ENCODE measurements around the gene CKAP4. TPM values are rescaled to one million over a fixed set of nuclear protein-coding genes. Genes with fewer than 3 reads are reported as not detected.

Gene CKAP4
- total and polyA plus RNA-seq, 2 of the 13 experiments (the other 11 are each of a cell fraction or from before 2014, with no cell fraction given) = 39.2 to 70.2 TPM

DNA sequence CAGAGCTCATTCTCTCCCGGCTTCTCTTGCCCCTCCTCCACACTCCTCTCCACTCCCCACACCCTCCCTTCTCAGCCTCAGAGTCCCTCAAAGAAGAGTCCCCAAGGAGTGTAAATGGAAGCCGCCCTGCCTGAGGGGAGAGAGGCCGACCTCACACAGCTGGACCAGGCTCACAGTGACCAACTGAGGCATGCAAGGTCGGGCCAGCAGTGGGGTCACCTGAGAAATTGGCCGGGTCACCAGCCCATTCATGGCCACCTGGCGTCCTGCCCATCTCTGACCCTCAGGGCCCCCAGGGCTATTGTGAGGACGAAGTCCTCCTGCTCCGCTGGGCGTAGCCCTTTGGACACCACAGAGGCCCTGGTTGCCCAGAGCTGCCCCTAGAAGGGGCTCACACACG, 59.6 kb downstream of the CKAP4 start (continued):
- TF ChIP-seq POLR2AphosphoS2 (IDR thresholded peaks at IDR 0.05; ENCODE audit: low read depth, low read length) (no peak), TRIM24 (CRISPR knock-in tag; IDR thresholded peaks at IDR 0.05) (no peak), NCOA5 (CRISPR knock-in tag; IDR thresholded peaks at IDR 0.05) (no peak), SOX13 (IDR thresholded peaks at IDR 0.05) (no peak), SOX13 (CRISPR knock-in tag; conservative IDR thresholded peaks at IDR 0.05 in 1 of 2, IDR thresholded peaks at IDR 0.05 in 1 of 2) (peak in 1 of 2 experiments; percentile 69; a peak in 2 of 4 replicates), ZNF746 (CRISPR knock-in tag; IDR thresholded peaks at IDR 0.05) (no peak), U2AF2 (IDR thresholded peaks at IDR 0.05; ENCODE audit: low read depth, low read length) (no peak), SIN3A (IDR thresholded peaks at IDR 0.05; ENCODE audit: borderline replicate concordance, low read depth, low read length) (no peak), YY1 (IDR thresholded peaks at IDR 0.05; ENCODE audit: insufficient read depth, insufficient replicate concordance, low read depth, low read length) (no peak)
- TF ChIP-seq, protein P1, sequence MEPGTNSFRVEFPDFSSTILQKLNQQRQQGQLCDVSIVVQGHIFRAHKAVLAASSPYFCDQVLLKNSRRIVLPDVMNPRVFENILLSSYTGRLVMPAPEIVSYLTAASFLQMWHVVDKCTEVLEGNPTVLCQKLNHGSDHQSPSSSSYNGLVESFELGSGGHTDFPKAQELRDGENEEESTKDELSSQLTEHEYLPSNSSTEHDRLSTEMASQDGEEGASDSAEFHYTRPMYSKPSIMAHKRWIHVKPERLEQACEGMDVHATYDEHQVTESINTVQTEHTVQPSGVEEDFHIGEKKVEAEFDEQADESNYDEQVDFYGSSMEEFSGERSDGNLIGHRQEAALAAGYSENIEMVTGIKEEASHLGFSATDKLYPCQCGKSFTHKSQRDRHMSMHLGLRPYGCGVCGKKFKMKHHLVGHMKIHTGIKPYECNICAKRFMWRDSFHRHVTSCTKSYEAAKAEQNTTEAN (CRISPR knock-in tag; conservative IDR thresholded peaks at IDR 0.05) = no peak
- TF ChIP-seq, protein P2, sequence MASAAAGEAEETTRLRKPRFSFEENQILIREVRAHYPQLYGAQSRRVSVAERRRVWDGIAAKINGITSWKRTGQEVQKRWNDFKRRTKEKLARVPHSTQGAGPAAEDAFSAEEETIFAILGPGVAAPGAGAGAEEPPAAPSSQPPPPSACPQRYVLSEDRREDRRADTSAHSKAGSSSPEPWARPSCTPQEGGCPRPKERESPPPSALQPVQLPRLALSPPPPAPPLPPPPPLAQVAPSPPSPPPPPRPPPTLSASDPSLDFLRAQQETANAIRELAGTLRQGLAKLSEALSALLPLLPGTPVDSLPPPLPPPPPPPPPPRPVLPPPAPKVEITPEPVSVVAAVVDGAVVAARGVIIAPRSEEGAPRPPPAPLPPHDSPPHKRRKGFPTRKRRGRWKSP (CRISPR knock-in tag; IDR thresholded peaks at IDR 0.05) = no peak
- TF ChIP-seq, protein P3, sequence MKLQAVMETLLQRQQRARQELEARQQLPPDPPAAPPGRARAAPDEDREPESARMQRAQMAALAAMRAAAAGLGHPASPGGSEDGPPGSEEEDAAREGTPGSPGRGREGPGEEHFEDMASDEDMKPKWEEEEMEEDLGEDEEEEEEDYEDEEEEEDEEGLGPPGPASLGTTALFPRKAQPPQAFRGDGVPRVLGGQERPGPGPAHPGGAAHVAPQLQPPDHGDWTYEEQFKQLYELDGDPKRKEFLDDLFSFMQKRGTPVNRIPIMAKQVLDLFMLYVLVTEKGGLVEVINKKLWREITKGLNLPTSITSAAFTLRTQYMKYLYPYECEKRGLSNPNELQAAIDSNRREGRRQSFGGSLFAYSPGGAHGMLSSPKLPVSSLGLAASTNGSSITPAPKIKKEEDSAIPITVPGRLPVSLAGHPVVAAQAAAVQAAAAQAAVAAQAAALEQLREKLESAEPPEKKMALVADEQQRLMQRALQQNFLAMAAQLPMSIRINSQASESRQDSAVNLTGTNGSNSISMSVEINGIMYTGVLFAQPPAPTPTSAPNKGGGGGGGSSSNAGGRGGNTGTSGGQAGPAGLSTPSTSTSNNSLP (IDR thresholded peaks at IDR 0.05; ENCODE audit: low read depth, low read length) = no peak
- TF ChIP-seq, protein P4, sequence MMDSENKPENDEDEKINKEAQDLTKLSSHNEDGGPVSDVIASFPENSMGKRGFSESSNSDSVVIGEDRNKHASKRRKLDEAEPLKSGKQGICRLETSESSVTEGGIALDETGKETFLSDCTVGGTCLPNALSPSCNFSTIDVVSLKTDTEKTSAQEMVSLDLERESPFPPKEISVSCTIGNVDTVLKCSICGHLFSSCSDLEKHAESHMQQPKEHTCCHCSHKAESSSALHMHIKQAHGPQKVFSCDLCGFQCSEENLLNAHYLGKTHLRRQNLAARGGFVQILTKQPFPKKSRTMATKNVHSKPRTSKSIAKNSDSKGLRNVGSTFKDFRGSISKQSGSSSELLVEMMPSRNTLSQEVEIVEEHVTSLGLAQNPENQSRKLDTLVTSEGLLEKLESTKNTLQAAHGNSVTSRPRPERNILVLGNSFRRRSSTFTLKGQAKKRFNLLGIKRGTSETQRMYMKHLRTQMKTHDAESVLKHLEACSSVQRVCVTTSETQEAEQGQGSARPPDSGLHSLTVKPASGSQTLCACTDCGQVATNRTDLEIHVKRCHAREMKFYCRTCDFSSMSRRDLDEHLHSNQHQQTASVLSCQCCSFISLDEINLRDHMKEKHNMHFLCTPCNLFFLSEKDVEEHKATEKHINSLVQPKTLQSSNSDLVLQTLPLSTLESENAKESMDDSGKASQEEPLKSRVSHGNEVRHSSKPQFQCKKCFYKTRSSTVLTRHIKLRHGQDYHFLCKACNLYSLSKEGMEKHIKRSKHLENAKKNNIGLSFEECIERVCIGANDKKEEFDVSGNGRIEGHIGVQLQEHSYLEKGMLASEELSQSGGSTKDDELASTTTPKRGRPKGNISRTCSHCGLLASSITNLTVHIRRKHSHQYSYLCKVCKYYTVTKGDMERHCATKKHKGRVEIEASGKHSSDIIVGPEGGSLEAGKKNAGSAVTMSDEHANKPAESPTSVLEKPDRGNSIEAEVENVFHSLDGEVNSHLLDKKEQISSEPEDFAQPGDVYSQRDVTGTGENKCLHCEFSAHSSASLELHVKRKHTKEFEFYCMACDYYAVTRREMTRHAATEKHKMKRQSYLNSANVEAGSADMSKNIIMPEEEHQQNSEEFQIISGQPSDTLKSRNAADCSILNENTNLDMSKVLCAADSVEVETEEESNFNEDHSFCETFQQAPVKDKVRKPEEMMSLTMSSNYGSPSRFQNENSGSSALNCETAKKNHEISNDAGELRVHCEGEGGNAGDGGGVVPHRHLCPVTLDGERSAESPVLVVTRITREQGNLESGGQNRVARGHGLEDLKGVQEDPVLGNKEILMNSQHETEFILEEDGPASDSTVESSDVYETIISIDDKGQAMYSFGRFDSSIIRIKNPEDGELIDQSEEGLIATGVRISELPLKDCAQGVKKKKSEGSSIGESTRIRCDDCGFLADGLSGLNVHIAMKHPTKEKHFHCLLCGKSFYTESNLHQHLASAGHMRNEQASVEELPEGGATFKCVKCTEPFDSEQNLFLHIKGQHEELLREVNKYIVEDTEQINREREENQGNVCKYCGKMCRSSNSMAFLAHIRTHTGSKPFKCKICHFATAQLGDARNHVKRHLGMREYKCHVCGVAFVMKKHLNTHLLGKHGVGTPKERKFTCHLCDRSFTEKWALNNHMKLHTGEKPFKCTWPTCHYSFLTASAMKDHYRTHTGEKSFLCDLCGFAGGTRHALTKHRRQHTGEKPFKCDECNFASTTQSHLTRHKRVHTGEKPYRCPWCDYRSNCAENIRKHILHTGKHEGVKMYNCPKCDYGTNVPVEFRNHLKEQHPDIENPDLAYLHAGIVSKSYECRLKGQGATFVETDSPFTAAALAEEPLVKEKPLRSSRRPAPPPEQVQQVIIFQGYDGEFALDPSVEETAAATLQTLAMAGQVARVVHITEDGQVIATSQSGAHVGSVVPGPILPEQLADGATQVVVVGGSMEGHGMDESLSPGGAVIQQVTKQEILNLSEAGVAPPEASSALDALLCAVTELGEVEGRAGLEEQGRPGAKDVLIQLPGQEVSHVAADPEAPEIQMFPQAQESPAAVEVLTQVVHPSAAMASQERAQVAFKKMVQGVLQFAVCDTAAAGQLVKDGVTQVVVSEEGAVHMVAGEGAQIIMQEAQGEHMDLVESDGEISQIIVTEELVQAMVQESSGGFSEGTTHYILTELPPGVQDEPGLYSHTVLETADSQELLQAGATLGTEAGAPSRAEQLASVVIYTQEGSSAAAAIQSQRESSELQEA (CRISPR knock-in tag; IDR thresholded peaks at IDR 0.05; ENCODE audit: not compliant biosample characterization) = no peak
- TF ChIP-seq, protein P5, sequence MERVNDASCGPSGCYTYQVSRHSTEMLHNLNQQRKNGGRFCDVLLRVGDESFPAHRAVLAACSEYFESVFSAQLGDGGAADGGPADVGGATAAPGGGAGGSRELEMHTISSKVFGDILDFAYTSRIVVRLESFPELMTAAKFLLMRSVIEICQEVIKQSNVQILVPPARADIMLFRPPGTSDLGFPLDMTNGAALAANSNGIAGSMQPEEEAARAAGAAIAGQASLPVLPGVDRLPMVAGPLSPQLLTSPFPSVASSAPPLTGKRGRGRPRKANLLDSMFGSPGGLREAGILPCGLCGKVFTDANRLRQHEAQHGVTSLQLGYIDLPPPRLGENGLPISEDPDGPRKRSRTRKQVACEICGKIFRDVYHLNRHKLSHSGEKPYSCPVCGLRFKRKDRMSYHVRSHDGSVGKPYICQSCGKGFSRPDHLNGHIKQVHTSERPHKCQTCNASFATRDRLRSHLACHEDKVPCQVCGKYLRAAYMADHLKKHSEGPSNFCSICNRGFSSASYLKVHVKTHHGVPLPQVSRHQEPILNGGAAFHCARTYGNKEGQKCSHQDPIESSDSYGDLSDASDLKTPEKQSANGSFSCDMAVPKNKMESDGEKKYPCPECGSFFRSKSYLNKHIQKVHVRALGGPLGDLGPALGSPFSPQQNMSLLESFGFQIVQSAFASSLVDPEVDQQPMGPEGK (CRISPR knock-in tag; IDR thresholded peaks at IDR 0.05) = peak; percentile 65; the same call in 1 of the 2 replicates

All from HepG2 (cell line).